Astrocyte of the hippocampus (primary cell): ENCODE measurements around the gene TMEM222.

Source experiments
- DNase-seq: peaks from one replicate; pipeline ENCODE4 v3.0.0; 2011; ENCODE audit warnings: low read depth, low spot score

The TMEM222 gene

GRCh38 chr1:27359822-27360158 is 37.8 kb downstream of the TMEM222 start:
- DNase-seq = no peak

GRCh38 chr1:27360159-27361043 is 38.4 kb downstream of the TMEM222 start:
- DNase-seq = no peak

GRCh38 chr1:27361044-27361402 is 39.1 kb downstream of the TMEM222 start:
- no peak for DNase-seq

- DNase-seq = no peak
Measured at GRCh38 chr1:27361553-27361952, 39.6 kb downstream of the TMEM222 start.

GRCh38 chr1:27363766-27364695 is 42.1 kb downstream of the TMEM222 start:
- DNase-seq = no peak

GRCh38 chr1:27364696-27365371 is 42.9 kb downstream of the TMEM222 start:
- no peak for DNase-seq

- DNase-seq = peak; percentile 95
Measured at GRCh38 chr1:27365372-27366112, 43.6 kb downstream of the TMEM222 start.

GRCh38 chr1:27366113-27366410 is 44.1 kb downstream of the TMEM222 start:
- DNase-seq = peak; percentile 90

GRCh38 chr1:27366411-27367159 is 44.6 kb downstream of the TMEM222 start, which contains the start of gene MAP3K6:
MAP3K6 (minus strand) TSS chr1:27366961; CDS start chr1:27366597, 364 bp downstream.
- peak; percentile 88 for DNase-seq

GRCh38 chr1:27367160-27367650 is 45.2 kb downstream of the TMEM222 start:
- DNase-seq = no peak

GRCh38 chr1:27368869-27369582 is 47.1 kb downstream of the TMEM222 start:
- no peak for DNase-seq

GRCh38 chr1:27372022-27372807 is 50.3 kb downstream of the TMEM222 start:
- DNase-seq = no peak

- no peak for DNase-seq
Measured at GRCh38 chr1:27372808-27373690, 51.1 kb downstream of the TMEM222 start.

- DNase-seq = no peak
Measured at GRCh38 chr1:27374362-27375086, 52.6 kb downstream of the TMEM222 start, which contains the start of gene FCN3. FCN3 (minus strand) TSS chr1:27374824; CDS start chr1:27374818, 6 bp downstream.

GRCh38 chr1:27377760-27378495 is 56.0 kb downstream of the TMEM222 start:
- no peak for DNase-seq

GRCh38 chr1:27379564-27380122 is 57.7 kb downstream of the TMEM222 start:
- no peak for DNase-seq
